ENCODE results near the gene MX2.

Gene MX2

DNA sequence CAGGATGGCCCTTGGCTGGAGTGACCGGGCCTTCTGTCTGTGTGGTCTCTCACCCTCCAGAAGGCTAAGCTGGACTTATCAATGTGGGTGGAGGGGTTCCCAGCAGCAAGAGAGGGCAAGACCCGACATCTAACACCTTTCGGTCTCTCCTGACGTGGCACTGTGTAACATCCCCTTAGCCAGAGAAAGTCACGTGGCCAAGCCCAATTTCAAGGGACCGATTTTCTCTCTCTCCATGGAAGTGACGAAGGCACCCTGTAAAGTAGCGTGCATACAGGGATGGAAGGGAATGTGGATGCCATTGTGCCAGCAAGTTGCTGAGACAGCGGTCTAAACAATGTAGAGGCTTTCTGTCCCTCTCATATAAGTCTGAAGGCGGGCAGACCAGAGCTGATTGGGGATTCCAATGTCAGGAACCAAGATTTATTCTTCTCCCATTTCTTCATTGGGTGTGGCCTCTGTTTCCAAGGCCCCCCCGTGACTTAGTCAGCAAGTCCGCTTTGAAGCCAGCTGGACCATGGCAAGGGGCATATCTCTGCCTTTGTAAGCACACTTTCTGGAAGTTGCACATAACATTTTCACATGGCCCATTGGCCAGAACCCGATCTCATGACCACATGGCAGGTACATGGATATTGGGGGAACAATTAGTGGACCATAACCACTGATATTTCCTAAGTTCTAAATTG, 76.7 kb downstream of the MX2 start:
- TF ChIP-seq TCF12 (IDR thresholded peaks at IDR 0.05; ENCODE audit: low read depth) (no peak), ZBTB7A (IDR thresholded peaks at IDR 0.05; ENCODE audit: low read depth) (no peak), USF1 (IDR thresholded peaks at IDR 0.05) (no peak), MAX (IDR thresholded peaks at IDR 0.05) (no peak), CREB1 (IDR thresholded peaks at IDR 0.05; ENCODE audit: low read depth) (no peak), EP300 (IDR thresholded peaks at IDR 0.05; ENCODE audit: borderline replicate concordance) (no peak), TEAD4 (IDR thresholded peaks at IDR 0.05) (no peak), NFIC (IDR thresholded peaks at IDR 0.05) (no peak)
- TF ChIP-seq, protein P1, sequence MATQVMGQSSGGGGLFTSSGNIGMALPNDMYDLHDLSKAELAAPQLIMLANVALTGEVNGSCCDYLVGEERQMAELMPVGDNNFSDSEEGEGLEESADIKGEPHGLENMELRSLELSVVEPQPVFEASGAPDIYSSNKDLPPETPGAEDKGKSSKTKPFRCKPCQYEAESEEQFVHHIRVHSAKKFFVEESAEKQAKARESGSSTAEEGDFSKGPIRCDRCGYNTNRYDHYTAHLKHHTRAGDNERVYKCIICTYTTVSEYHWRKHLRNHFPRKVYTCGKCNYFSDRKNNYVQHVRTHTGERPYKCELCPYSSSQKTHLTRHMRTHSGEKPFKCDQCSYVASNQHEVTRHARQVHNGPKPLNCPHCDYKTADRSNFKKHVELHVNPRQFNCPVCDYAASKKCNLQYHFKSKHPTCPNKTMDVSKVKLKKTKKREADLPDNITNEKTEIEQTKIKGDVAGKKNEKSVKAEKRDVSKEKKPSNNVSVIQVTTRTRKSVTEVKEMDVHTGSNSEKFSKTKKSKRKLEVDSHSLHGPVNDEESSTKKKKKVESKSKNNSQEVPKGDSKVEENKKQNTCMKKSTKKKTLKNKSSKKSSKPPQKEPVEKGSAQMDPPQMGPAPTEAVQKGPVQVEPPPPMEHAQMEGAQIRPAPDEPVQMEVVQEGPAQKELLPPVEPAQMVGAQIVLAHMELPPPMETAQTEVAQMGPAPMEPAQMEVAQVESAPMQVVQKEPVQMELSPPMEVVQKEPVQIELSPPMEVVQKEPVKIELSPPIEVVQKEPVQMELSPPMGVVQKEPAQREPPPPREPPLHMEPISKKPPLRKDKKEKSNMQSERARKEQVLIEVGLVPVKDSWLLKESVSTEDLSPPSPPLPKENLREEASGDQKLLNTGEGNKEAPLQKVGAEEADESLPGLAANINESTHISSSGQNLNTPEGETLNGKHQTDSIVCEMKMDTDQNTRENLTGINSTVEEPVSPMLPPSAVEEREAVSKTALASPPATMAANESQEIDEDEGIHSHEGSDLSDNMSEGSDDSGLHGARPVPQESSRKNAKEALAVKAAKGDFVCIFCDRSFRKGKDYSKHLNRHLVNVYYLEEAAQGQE (IDR thresholded peaks at IDR 0.05; ENCODE audit: low read depth), result no peak

DNA sequence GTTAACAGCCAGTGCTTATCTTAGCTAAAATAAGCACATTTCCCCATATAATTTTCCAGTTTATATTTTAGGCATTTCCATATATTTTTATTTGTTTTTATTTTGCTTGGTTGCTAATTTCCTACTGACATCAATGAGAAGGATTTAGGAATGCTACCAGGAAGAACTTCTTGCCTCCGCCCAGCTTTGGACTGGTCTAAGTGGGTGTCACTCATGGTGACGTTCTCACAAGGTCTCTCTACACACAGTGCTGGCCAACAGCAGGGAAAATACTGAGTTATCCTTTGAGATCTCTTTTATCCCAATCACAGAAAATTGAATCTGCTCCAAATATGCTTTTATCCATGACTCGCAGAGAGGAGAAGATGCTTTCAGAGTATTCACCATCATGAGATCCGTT, 77.4 kb downstream of the MX2 start:
- TF ChIP-seq, protein P1 (IDR thresholded peaks at IDR 0.05; ENCODE audit: low read depth), result no peak
- TF ChIP-seq CREB1 (IDR thresholded peaks at IDR 0.05; ENCODE audit: low read depth) (no peak), EP300 (IDR thresholded peaks at IDR 0.05; ENCODE audit: borderline replicate concordance) (no peak), FOXM1 (IDR thresholded peaks at IDR 0.05; ENCODE audit: borderline replicate concordance, low read depth) (no peak), TCF12 (IDR thresholded peaks at IDR 0.05; ENCODE audit: low read depth) (no peak), USF1 (IDR thresholded peaks at IDR 0.05) (no peak), EGR1 (IDR thresholded peaks at IDR 0.05) (no peak), YY1 (IDR thresholded peaks at IDR 0.05; ENCODE audit: low read depth) (no peak), MAX (IDR thresholded peaks at IDR 0.05) (no peak), CEBPB (IDR thresholded peaks at IDR 0.05) (no peak), RAD21 (IDR thresholded peaks at IDR 0.05; ENCODE audit: low read depth) (no peak), ZBTB7A (IDR thresholded peaks at IDR 0.05; ENCODE audit: low read depth) (no peak), TEAD4 (IDR thresholded peaks at IDR 0.05) (no peak), TAF1 (IDR thresholded peaks at IDR 0.05; ENCODE audit: low read depth) (no peak), NFIC (IDR thresholded peaks at IDR 0.05) (no peak)

GRCh38 chr21:41441546-41441945, 79.7 kb downstream of the MX2 start:
- TF ChIP-seq YY1 (IDR thresholded peaks at IDR 0.05; ENCODE audit: low read depth), result no peak
- TF ChIP-seq CEBPB (IDR thresholded peaks at IDR 0.05), result no peak
- TF ChIP-seq NFIC (IDR thresholded peaks at IDR 0.05), result no peak
- no peak for TF ChIP-seq EGR1 (IDR thresholded peaks at IDR 0.05)
- TF ChIP-seq RAD21 (IDR thresholded peaks at IDR 0.05; ENCODE audit: low read depth), result no peak
- TF ChIP-seq, protein P1 (IDR thresholded peaks at IDR 0.05; ENCODE audit: low read depth), result no peak
- no peak for TF ChIP-seq EP300 (IDR thresholded peaks at IDR 0.05; ENCODE audit: borderline replicate concordance)
- no peak for TF ChIP-seq USF1 (IDR thresholded peaks at IDR 0.05)
- TF ChIP-seq TAF1 (IDR thresholded peaks at IDR 0.05; ENCODE audit: low read depth), result no peak
- no peak for TF ChIP-seq CREB1 (IDR thresholded peaks at IDR 0.05; ENCODE audit: low read depth)
- no peak for TF ChIP-seq TEAD4 (IDR thresholded peaks at IDR 0.05)

All from Ishikawa (cell line).